Measurements from ENCODE around the gene APOC3. TPM values are rescaled to one million over a fixed set of nuclear protein-coding genes. Genes with fewer than 3 reads are reported as not detected.

Gene APOC3
- total RNA-seq, 1 experiment from 2014 or later: not detected

GRCh38 chr11:116833491-116833815 lies 3.7 kb downstream of the APOC3 start:
- Histone ChIP-seq H3K4ac (ENCODE audit: low read depth, low read length) (no peak overlapping the region), H4K91ac (ENCODE audit: insufficient read length, low read depth, low read length) (no peak overlapping the region), H2BK15ac (ENCODE audit: low read depth, low read length) (no peak overlapping the region), H3K18ac (ENCODE audit: insufficient read length, low read depth, low read length) (no peak overlapping the region), H4K5ac (ENCODE audit: insufficient read length, low read depth, low read length) (no peak overlapping the region), H2BK20ac (ENCODE audit: low read depth, low read length, poor library complexity, severe bottlenecking) (no peak overlapping the region), H3K23ac (ENCODE audit: insufficient read length, low read depth, low read length) (no peak overlapping the region), H4K20me1 (ENCODE audit: control insufficient read depth, insufficient read depth, insufficient read length) (no peaks in the 10 kb centered on the region), H3K14ac (ENCODE audit: insufficient read depth, low read length) (no peak overlapping the region), H3K79me2 (ENCODE audit: insufficient read depth, low read length) (no peaks in the 10 kb centered on the region), H2BK120ac (ENCODE audit: low read depth, low read length, poor library complexity, severe bottlenecking) (no peak overlapping the region), H2AFZ (ENCODE audit: low read length) (no peak overlapping the region), H4K8ac (replicated peaks; ENCODE audit: insufficient read length, low read depth, low read length) (no peak overlapping the region), H2BK5ac (ENCODE audit: insufficient read length, low read length) (no peak overlapping the region), H3K27me3 (ENCODE audit: insufficient read depth, low read length) (no peaks in the 10 kb centered on the region), H3K9ac (ENCODE audit: extremely low read depth, insufficient read length, low read length) (no peak overlapping the region), H3T11ph (ENCODE audit: low read length) (no peak overlapping the region), H3K56ac (ENCODE audit: insufficient read length, low read depth, low read length) (no peak overlapping the region), H2BK12ac (ENCODE audit: insufficient read length, low read depth, low read length) (no peak overlapping the region), H3K4me2 (ENCODE audit: insufficient read depth, insufficient read length, low read length) (no peak overlapping the region), H3K4me1 (ENCODE audit: insufficient read depth, low read length) (no peaks in the 10 kb centered on the region), H3K27ac (ENCODE audit: insufficient read length, low read depth, low read length) (no peak overlapping the region), H3K23me2 (ENCODE audit: insufficient read length, low read depth, low read length, poor library complexity, severe bottlenecking) (peaks cover 6% of the 10 kb centered on the region), H3K79me1 (ENCODE audit: insufficient read depth, low read depth, low read length, poor library complexity, severe bottlenecking) (no peaks in the 10 kb centered on the region), H3K9me3 (ENCODE audit: control insufficient read depth, low read depth, low read length) (no peaks in the 10 kb centered on the region), H2AK5ac (ENCODE audit: insufficient read length, low read length) (no peak overlapping the region)
- Mint-ChIP-seq H3K27me3 (ENCODE audit: low read depth) (peaks cover 22% of the 10 kb centered on the region), H3K36me3 (ENCODE audit: insufficient read depth in 1 of 3, low read depth in 3 of 3) (no peaks in the 10 kb centered on the region; a peak in 1 of 7 replicates), H3K4me1 (peaks cover 23 to 30% of the 10 kb centered on the region in 2 experiments), H3K9me3 (peaks cover 3 to 5% of the 10 kb centered on the region in 2 experiments; a peak in 3 of 5 replicates), H3K4me3 (no peak overlapping the region), H3K27ac (no peak overlapping the region)
- TF ChIP-seq CTCF (conservative IDR thresholded peaks at IDR 0.05): no peak
- DNase-seq: no peak
- WGBS (ENCODE audit: extremely low coverage, insufficient read length, low lambda C conversion rate): no CpG with 5 or more reads among the region's 10 CpGs
